Astrocyte of the cerebellum (primary cell): ENCODE results near the gene WDR36.
A peak's percentile ranks its signal among the peaks of the same experiment; 100 is the strongest.

Source experiments
- DNase-seq: peaks from one replicate; pipeline ENCODE4 v3.0.0-alpha.2; 2011; ENCODE audit warnings: low read depth
- H3K4me3 ChIP-seq: 2 replicates; pipeline ENCODE4 v1.5.1; 2011; ENCODE audit warnings: mild to moderate bottlenecking, low read depth, low read length, moderate library complexity
- CTCF ChIP-seq: IDR thresholded peaks from 2 replicates; pipeline ENCODE4 v1.5.1; 2012; ENCODE audit warnings: low read length, low read depth, moderate library complexity, mild to moderate bottlenecking; ENCODE audit errors: missing control alignments
- in situ Hi-C: cut with HindIII; loops from 2 replicates; pipeline ENCODE4 v1.10.0; 2017; ENCODE audit warnings: low sequenced_read_pairs

WDR36 gene

GRCh38 chr5:111066261-111066938 is 25.7 kb upstream of the WDR36 start:
- DNase-seq: no peak
- no peak for TF ChIP-seq CTCF
- H3K4me3 ChIP-seq: no peak overlapping the region
- in situ Hi-C loops: no loop called here

DNA sequence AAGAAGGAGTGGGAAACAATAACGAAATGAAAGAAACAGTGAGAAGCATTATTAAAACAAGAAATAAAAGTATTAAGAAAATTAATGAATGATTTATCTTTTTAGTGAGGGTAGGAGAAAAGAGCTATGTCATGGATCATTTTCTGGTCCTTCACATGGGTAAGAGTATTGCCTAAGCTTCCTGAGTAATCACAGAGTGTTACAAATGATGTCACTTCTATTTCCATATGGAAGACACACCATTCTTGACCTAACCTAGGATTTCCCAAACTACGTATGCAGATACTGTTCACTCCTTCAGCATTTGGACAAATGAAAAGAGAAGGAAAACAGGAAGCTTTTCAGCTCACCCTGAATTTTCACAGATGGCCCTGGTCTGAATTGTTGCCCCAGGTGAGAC is 23.9 kb upstream of the WDR36 start:
- no peak overlapping the region for H3K4me3 ChIP-seq
- TF ChIP-seq CTCF: no peak
- in situ Hi-C loops: no loop called here
- no peak for DNase-seq

- in situ Hi-C loops: no loop called here
- peak; percentile 43 for DNase-seq
- no peak overlapping the region for H3K4me3 ChIP-seq
- TF ChIP-seq CTCF: no peak
Observed at GRCh38 chr5:111069839-111070238, 22.3 kb upstream of the WDR36 start.

GRCh38 chr5:111070272-111071134 is 21.6 kb upstream of the WDR36 start:
- in situ Hi-C loops: no loop called here
- TF ChIP-seq CTCF: peak; percentile 18
- DNase-seq: no peak
- H3K4me3 ChIP-seq: peak overlapping the region; percentile 21

GRCh38 chr5:111071413-111071812 is 20.7 kb upstream of the WDR36 start, which contains the start of gene TSLP:
TSS of gene TSLP (plus strand) at chr5:111071713. CDS start at chr5:111071891, 178 bp downstream.
- DNase-seq: no peak
- TF ChIP-seq CTCF: no peak
- in situ Hi-C loops: no loop called here
- H3K4me3 ChIP-seq: peak within 1 kb of the TSS; percentile 21

- peak; percentile 9 for TF ChIP-seq CTCF
- peak overlapping the region; percentile 57 for H3K4me3 ChIP-seq
- DNase-seq: no peak
- in situ Hi-C loops: no loop called here
Observed at GRCh38 chr5:111072949-111073682, 19.0 kb upstream of the WDR36 start.
